ENCODE measurements around the gene NPLOC4.
A peak's percentile ranks its signal among the peaks of the same experiment; 100 is the strongest.

NPLOC4 gene

DNA sequence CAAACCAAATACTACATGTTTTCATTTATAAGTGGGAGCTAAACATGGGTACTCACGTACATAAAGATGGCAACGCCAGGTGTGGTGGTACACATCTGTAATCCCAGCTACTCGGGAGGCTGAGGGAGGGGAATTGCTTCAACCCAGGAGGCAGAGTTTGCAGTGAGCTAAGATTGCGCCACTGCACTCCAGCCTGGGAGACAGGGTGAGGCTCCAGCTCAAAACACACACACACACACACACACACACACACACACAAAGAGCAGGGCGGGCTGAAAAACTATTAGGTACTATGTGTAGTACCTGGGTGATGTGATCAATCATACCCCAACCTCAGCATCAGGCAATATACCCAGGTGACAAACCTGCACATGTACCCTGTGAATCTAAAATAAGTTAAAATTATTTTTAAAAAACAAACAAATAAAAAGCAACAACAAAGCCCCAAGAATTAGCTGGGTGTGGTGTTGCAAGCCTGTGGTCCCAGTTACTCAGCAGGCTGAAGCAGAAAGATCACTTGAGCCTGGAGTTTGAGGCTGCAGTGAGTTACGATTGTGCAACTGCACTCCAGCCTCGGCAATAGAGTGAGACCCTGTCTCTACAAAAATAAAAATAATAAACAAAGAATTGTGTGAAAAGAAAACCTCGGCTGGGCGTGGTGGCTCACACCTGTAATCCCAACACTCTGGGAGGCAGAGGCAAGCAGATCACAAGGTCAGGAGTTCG is 72.9 kb downstream of the NPLOC4 start:
- H3K4me1 ChIP-seq (ENCODE audit: control insufficient read depth, insufficient read depth, low read length), result no peaks in the 10 kb centered on the region
- H3K9me3 ChIP-seq (ENCODE audit: control insufficient read depth, insufficient read depth, low read length), result no peaks in the 10 kb centered on the region
- H3K36me3 ChIP-seq (ENCODE audit: control insufficient read depth, insufficient read depth, low read length), result peaks cover 90% of the 10 kb centered on the region
- no peaks in the 10 kb centered on the region for H3K27me3 ChIP-seq (ENCODE audit: control insufficient read depth, insufficient read depth, low read length)
- H3K4me3 ChIP-seq (ENCODE audit: low read depth, low read length), result no peak overlapping the region
- H3K9ac ChIP-seq (ENCODE audit: low read depth, low read length), result no peak overlapping the region
- no peak overlapping the region for H3K27ac ChIP-seq (ENCODE audit: low read depth, low read length)

DNA sequence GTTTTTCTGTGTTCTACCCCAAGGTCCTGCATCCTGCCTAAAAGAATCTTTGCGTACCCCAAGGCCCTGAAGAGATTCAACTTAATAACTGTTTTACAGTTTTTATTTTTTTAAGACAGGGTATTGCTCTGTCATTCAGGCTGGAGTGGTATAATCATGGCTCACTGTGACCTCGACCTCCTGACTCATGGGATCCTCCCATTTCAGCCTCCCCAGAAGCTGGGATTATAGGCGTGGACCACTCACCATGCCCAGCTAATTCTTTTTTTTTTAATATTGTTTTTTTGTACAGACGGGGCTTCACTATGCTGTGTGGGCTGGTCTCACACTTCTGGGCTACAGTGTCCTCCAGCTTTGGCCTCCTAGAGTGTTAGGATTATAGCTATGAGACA is 75.4 kb downstream of the NPLOC4 start:
- no peaks in the 10 kb centered on the region for H3K9me3 ChIP-seq (ENCODE audit: control insufficient read depth, insufficient read depth, low read length)
- no peaks in the 10 kb centered on the region for H3K4me1 ChIP-seq (ENCODE audit: control insufficient read depth, insufficient read depth, low read length)
- no peak overlapping the region for H3K9ac ChIP-seq (ENCODE audit: low read depth, low read length)
- no peak overlapping the region for H3K4me3 ChIP-seq (ENCODE audit: low read depth, low read length)
- no peaks in the 10 kb centered on the region for H3K27me3 ChIP-seq (ENCODE audit: control insufficient read depth, insufficient read depth, low read length)
- H3K36me3 ChIP-seq (ENCODE audit: control insufficient read depth, insufficient read depth, low read length), result peaks cover 86% of the 10 kb centered on the region
- H3K27ac ChIP-seq (ENCODE audit: low read depth, low read length), result no peak overlapping the region

DNA sequence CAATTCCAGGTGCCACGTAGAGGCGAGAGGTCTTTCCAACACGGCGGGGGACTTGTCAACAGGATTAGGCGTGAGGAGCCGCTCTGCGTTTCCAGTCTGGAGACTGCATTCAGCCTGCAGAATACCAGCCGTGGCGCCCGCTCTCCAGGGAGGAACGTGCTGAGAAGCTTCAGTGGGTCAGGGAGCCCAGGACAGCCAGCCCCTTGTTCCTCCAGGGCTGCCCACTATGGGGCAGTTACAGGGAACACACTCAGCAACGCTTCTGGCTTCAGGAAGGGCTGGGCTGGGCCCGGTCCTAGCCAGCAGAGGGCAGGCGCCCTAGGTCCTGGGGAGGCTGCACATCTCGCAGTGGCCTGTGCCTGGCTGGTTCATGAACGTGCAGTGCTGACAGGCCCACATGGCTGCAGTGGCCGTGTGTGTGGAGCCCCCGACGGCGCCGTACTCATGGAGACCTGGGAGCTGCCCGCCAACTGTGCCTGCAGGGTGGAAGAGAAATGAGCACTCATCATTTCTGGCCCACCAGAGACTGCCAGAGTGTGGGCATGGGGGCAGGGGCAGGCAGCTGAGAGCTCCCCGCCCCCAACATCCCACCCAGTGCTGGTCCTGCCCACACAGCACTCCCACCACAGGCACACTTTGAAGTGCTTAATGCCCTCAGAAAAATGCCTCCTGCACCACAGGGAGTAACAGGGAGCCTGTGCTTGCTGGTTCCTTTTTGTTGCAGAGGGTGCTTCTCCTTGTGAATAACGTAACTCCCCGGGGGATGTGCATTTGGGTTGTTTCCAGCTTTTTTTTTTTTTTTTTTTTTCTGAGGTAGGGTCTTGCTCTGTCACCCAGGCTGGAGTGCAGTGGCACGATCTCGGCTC is 77.7 kb downstream of the NPLOC4 start:
- Histone ChIP-seq H3K4me1 (ENCODE audit: control insufficient read depth, insufficient read depth, low read length) (no peaks in the 10 kb centered on the region), H3K27me3 (ENCODE audit: control insufficient read depth, insufficient read depth, low read length) (no peaks in the 10 kb centered on the region), H3K4me3 (ENCODE audit: low read depth, low read length) (no peak overlapping the region), H3K36me3 (ENCODE audit: control insufficient read depth, insufficient read depth, low read length) (peaks cover 63% of the 10 kb centered on the region), H3K9me3 (ENCODE audit: control insufficient read depth, insufficient read depth, low read length) (no peaks in the 10 kb centered on the region), H3K9ac (ENCODE audit: low read depth, low read length) (no peak overlapping the region), H3K27ac (ENCODE audit: low read depth, low read length) (peak overlapping the region; percentile 45)

DNA sequence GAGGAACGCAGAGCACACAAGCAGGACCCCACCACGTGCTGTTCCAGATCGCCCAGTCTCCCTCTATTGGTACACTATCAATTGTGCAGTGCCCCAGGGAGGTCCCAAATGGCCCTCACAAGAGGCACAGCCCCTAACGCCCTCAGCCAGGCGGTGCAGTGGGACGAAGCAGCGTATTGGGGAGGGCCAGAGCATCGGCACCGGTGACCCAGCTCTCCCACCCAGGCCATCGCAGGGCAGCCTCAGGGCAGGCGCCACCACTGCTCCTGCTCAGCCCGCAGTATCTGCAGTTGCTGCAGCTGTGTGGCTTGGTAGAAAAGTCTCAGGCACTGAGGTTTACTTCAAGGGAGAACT is 78.8 kb downstream of the NPLOC4 start:
- H3K9me3 ChIP-seq (ENCODE audit: control insufficient read depth, insufficient read depth, low read length), result no peaks in the 10 kb centered on the region
- H3K27ac ChIP-seq (ENCODE audit: low read depth, low read length), result no peak overlapping the region
- H3K27me3 ChIP-seq (ENCODE audit: control insufficient read depth, insufficient read depth, low read length), result no peaks in the 10 kb centered on the region
- no peak overlapping the region for H3K4me3 ChIP-seq (ENCODE audit: low read depth, low read length)
- no peak overlapping the region for H3K9ac ChIP-seq (ENCODE audit: low read depth, low read length)
- peaks cover 54% of the 10 kb centered on the region for H3K36me3 ChIP-seq (ENCODE audit: control insufficient read depth, insufficient read depth, low read length)
- peaks cover 5% of the 10 kb centered on the region; the same call in 1 of the 2 replicates for H3K4me1 ChIP-seq (ENCODE audit: control insufficient read depth, insufficient read depth, low read length)

DNA sequence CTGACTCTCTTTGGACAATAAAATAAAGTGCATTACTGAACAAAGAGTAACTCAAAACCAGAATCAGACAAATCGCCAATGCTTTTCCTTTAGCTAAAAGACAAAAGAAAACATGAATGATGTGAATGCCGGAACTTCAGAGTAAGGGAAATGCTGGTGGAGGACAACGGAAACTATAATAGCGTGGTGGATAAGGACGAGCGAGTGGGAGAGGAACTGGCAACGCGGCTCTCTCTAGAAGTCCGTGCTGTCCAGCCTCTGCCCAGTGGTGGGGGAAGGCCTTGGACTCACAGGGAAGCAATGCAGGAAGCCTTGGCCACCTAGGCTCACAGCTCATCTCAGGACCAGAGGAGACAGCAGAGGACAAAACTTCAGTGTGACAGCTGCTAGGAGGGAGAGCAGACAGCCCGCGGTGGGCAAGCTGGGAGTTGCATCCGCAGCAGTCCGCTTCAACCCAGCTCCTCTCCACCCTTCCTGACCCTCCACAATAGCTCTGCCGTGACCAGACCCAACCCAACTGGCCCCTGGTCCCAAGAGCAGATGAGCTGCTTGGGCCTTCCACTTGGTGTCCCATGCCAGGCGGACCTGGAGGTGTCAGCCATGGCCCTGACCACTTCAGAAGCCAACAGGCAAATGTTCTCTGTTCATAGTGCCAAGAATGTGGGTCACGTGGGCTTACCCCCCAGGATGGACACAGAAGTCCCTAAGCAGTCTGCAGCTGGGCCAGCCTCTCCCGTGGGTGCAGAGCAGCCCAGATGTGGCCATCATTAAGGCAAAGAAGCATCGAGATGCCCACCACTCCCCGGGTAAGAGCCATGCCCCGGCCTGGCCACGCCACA is 79.4 kb downstream of the NPLOC4 start:
- Histone ChIP-seq H3K4me1 (ENCODE audit: control insufficient read depth, insufficient read depth, low read length) (peaks cover 5% of the 10 kb centered on the region; the same call in 1 of the 2 replicates), H3K36me3 (ENCODE audit: control insufficient read depth, insufficient read depth, low read length) (peaks cover 49% of the 10 kb centered on the region), H3K4me3 (ENCODE audit: low read depth, low read length) (no peak overlapping the region), H3K9me3 (ENCODE audit: control insufficient read depth, insufficient read depth, low read length) (no peaks in the 10 kb centered on the region), H3K27ac (ENCODE audit: low read depth, low read length) (no peak overlapping the region), H3K9ac (ENCODE audit: low read depth, low read length) (no peak overlapping the region), H3K27me3 (ENCODE audit: control insufficient read depth, insufficient read depth, low read length) (no peaks in the 10 kb centered on the region)

DNA sequence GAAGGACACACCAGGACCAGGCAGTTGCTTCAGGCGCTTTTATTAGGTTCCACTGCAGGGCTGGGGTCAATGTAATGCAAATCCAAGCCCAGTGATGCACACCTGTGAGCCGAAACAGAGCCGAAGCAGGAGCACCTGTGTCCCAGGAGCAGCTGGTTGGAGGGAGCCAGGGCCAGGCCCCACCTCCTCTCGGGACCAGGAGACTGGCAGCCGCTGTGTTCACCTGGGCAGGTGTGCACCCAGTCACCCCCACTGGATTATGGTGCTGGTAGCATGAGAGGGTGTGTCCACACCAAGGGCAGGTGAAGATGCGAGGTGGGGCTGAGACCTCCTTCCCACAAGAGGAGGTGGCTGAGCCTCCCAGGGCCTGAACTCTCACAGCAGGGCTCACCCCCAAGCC is 80.0 kb downstream of the NPLOC4 start:
- H3K9me3 ChIP-seq (ENCODE audit: control insufficient read depth, insufficient read depth, low read length), result no peaks in the 10 kb centered on the region
- H3K4me1 ChIP-seq (ENCODE audit: control insufficient read depth, insufficient read depth, low read length), result peaks cover 5% of the 10 kb centered on the region; the same call in 1 of the 2 replicates
- no peak overlapping the region for H3K9ac ChIP-seq (ENCODE audit: low read depth, low read length)
- H3K4me3 ChIP-seq (ENCODE audit: low read depth, low read length), result no peak overlapping the region
- peaks cover 43% of the 10 kb centered on the region for H3K36me3 ChIP-seq (ENCODE audit: control insufficient read depth, insufficient read depth, low read length)
- no peak overlapping the region for H3K27ac ChIP-seq (ENCODE audit: low read depth, low read length)
- no peaks in the 10 kb centered on the region for H3K27me3 ChIP-seq (ENCODE audit: control insufficient read depth, insufficient read depth, low read length)

DNA sequence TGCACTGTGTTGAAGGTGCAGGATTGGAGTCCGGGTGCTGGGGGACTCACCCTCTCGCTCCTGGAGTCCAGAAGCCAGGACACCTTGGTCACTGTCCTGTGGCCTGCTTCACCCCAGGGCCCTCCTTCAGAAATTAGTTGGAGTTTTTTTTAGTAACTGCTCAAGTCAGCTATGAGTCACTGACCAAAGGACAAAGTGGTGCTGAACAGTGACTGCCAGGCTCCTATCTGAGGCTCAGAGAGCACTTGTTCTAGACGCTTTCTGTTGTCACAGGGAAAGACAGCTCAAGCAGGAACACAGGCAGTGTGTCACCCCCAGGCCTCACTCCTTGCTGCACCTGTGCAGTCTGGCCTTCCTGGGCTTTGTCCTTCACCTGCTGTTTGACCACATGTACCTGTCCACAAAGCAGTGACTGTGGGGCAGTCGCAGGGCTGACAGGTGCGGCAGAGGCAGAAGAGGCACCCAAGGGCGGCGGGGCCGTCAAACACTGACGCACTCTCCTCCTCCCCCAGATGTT is 80.7 kb downstream of the NPLOC4 start:
- H3K27ac ChIP-seq (ENCODE audit: low read depth, low read length), result no peak overlapping the region
- peaks cover 37% of the 10 kb centered on the region for H3K36me3 ChIP-seq (ENCODE audit: control insufficient read depth, insufficient read depth, low read length)
- no peak overlapping the region for H3K4me3 ChIP-seq (ENCODE audit: low read depth, low read length)
- no peaks in the 10 kb centered on the region for H3K9me3 ChIP-seq (ENCODE audit: control insufficient read depth, insufficient read depth, low read length)
- no peak overlapping the region for H3K9ac ChIP-seq (ENCODE audit: low read depth, low read length)
- H3K4me1 ChIP-seq (ENCODE audit: control insufficient read depth, insufficient read depth, low read length), result peaks cover 5% of the 10 kb centered on the region; the same call in 1 of the 2 replicates
- H3K27me3 ChIP-seq (ENCODE audit: control insufficient read depth, insufficient read depth, low read length), result no peaks in the 10 kb centered on the region

DNA sequence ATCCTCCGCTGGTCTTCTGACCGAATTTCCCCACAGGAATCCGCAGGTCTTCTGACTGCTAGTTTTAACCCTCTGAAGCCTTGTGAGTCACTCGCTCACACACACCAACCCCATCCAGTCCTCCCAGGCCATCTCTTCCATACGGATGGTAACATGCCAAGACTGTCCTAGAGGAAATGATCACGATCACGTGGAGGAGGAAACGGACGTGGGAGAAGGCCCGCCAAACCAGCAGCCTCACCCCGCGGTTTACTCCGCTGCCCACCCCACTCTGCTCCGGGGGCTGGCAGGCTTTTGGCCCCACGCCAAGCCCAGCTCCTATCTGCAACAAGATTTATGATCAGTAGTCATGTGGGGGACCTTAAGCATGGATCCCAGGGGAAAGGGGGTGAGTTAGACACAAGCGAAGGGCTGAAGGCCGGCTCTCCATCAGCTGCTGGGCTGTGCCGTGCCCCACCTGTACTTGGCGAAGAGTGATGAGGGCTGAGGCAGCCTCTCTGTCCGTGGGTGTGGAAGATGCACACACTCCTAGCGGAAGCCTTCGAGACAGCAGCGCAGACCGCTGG is 83.2 kb downstream of the NPLOC4 start:
- Histone ChIP-seq H3K9ac (ENCODE audit: low read depth, low read length) (no peak overlapping the region), H3K36me3 (ENCODE audit: control insufficient read depth, insufficient read depth, low read length) (peaks cover 39% of the 10 kb centered on the region), H3K27ac (ENCODE audit: low read depth, low read length) (peak overlapping the region; percentile 78), H3K4me1 (ENCODE audit: control insufficient read depth, insufficient read depth, low read length) (peaks cover 8% of the 10 kb centered on the region; the same call in 1 of the 2 replicates), H3K4me3 (ENCODE audit: low read depth, low read length) (peak overlapping the region; percentile 96), H3K9me3 (ENCODE audit: control insufficient read depth, insufficient read depth, low read length) (no peaks in the 10 kb centered on the region), H3K27me3 (ENCODE audit: control insufficient read depth, insufficient read depth, low read length) (no peaks in the 10 kb centered on the region)

DNA sequence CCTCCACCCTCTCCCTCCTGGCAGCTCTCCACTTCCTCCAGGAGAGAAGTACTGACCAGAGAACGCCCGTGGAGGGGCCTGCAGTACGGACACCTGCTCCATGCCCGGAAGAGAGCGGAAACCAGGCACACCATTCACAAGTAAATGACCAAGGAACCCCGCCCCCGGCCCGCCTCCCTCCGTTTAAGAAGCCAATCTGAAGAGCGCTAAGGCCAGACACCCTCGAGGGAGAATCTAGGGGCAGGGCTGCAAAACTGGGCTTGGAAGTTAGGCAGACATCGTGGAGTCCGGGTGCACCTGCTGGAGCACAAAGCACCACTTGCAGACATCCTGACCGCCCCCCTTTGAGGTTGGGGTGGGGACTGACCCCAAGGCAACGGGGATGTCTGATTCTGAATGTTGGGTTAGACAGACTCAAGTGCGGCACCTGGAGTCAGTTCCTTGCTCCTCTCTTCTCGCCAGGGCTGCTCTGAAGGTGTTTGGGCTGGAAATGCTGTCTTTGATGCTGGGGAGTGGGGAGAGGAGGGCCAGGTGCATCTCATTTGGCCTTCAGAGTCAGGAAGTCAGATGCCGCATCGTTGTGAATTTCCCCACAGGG is 83.8 kb downstream of the NPLOC4 start:
- Histone ChIP-seq H3K36me3 (ENCODE audit: control insufficient read depth, insufficient read depth, low read length) (peaks cover 35% of the 10 kb centered on the region), H3K27ac (ENCODE audit: low read depth, low read length) (peak overlapping the region; percentile 78), H3K9ac (ENCODE audit: low read depth, low read length) (peak overlapping the region; percentile 71), H3K4me1 (ENCODE audit: control insufficient read depth, insufficient read depth, low read length) (peaks cover 8% of the 10 kb centered on the region; the same call in 1 of the 2 replicates), H3K27me3 (ENCODE audit: control insufficient read depth, insufficient read depth, low read length) (no peaks in the 10 kb centered on the region), H3K9me3 (ENCODE audit: control insufficient read depth, insufficient read depth, low read length) (no peaks in the 10 kb centered on the region), H3K4me3 (ENCODE audit: low read depth, low read length) (peak overlapping the region; percentile 96)
